ENCODE measurements around the gene DNAJC9. TPM values are rescaled to one million over a fixed set of nuclear protein-coding genes. Genes with fewer than 3 reads are reported as not detected.

Gene DNAJC9
- total and polyA plus RNA-seq, 11 donors: 5.8 to 11.6 (median 6.8) TPM

DNA sequence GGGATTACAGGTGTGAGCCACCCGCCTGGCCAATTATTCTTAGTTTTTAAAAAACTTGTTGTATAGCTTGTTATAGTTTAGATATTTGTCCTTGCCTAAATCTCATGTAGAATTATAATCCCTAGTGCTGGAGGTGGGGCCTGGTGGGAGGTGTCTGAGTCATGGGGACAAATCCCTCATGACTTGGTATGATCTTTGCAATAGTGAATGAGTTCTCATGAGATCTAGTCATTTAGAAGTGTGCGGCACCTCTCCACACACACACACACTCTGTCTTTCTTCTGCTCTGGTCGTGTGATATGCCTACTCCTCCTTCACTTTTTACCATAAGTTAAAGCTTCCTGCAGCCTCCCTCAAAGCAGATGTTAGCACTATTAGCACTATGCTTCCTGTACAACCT is 42.0 kb downstream of the DNAJC9 start:
- Histone ChIP-seq H3K36me3 (peaks cover 0 to 34% (median 19%) of the 10 kb centered on the region in 9 donors), H3K4me1 (peaks cover 0 to 6% (median 0%) of the 10 kb centered on the region in 12 donors), H3K4me3 (no peak overlapping the region), H3K9me3 (peaks cover 0 to 3% (median 0%) of the 10 kb centered on the region in 12 donors), H3K27ac (no peak overlapping the region), H3K27me3 (no peaks in the 10 kb centered on the region)
- ATAC-seq (no peak), DNase-seq (no peak)
- 90 to 99% (median 93%) methylated on average over 3 of the region's 3 CpGs for WGBS, 4 donors
- no peak for TF ChIP-seq CTCF (IDR thresholded peaks at IDR 0.05)
- TF ChIP-seq POLR2A (IDR thresholded peaks at IDR 0.05): no peak
- intact Hi-C loops (cut with DNase I): no loop called here

Other genes starting within 250 kb of the DNAJC9 start
- 10 to 100 TPM; 44.5 to 71.7 (median 54.2) TPM for gene P4HA1, start 150.4 kb downstream of the DNAJC9 start, total RNA-seq
- 10 to 100 TPM; 18.0 to 33.6 TPM for gene P4HA1, start 150.4 kb downstream of the DNAJC9 start, polyA plus RNA-seq
- gene NUDT13, start 136.8 kb downstream of the DNAJC9 start, total RNA-seq: 1 to 10 TPM; 2.1 to 5.7 (median 3.2) TPM
- 1 to 10 TPM; 1.8 to 5.8 TPM for gene NUDT13, start 136.8 kb downstream of the DNAJC9 start, polyA plus RNA-seq
- gene ECD, start 79.2 kb downstream of the DNAJC9 start, total RNA-seq: 10 to 100 TPM; 13.3 to 21.9 (median 18.4) TPM
- gene ECD, start 79.2 kb downstream of the DNAJC9 start, polyA plus RNA-seq: 1 to 10 TPM; 7.5 to 9.3 TPM
- gene FAM149B1, start 79.1 kb downstream of the DNAJC9 start, total RNA-seq: 10 to 100 TPM in 8 of 9 donors, 1 to 10 TPM in 1; 9.9 to 21.8 (median 17.8) TPM
- 10 to 100 TPM in 1 of 2 donors, 1 to 10 TPM in 1; 7.8 to 18.2 TPM for gene FAM149B1, start 79.1 kb downstream of the DNAJC9 start, polyA plus RNA-seq
- 100 to 1,000 TPM in 6 of 9 donors, 10 to 100 TPM in 3; 56.5 to 112 (median 101) TPM for gene MRPS16, start 5.4 kb upstream of the DNAJC9 start, total RNA-seq
- 10 to 100 TPM; 80.5 to 85.8 TPM for gene MRPS16, start 5.4 kb upstream of the DNAJC9 start, polyA plus RNA-seq
- 1 to 10 TPM in 6 of 9 donors, under 1 TPM in 3; 0.82 to 2.0 (median 1.6) TPM for gene CFAP70, start 111.6 kb upstream of the DNAJC9 start, total RNA-seq
- gene CFAP70, start 111.6 kb upstream of the DNAJC9 start, polyA plus RNA-seq: 1 to 10 TPM in 1 of 2 donors, under 1 TPM in 1; 0.22 to 1.4 TPM
- gene ANXA7, start 166.8 kb upstream of the DNAJC9 start, total RNA-seq: 100 to 1,000 TPM; 100 to 170 (median 126) TPM
- gene ANXA7, start 166.8 kb upstream of the DNAJC9 start, polyA plus RNA-seq: 10 to 100 TPM; 46.4 to 84.9 TPM
- gene MSS51, start 186.3 kb upstream of the DNAJC9 start, total RNA-seq: 10 to 100 TPM in 2 of 9 donors, 1 to 10 TPM in 6, under 1 TPM in 1; 0.50 to 12.9 (median 7.6) TPM
- gene MSS51, start 186.3 kb upstream of the DNAJC9 start, polyA plus RNA-seq: 1 to 10 TPM in 1 of 2 donors, under 1 TPM in 1; 0.90 to 3.3 TPM
- 10 to 100 TPM; 46.6 to 77.1 (median 65.0) TPM for gene PPP3CB, start 248.8 kb upstream of the DNAJC9 start, total RNA-seq
- 10 to 100 TPM; 29.0 to 49.3 TPM for gene PPP3CB, start 248.8 kb upstream of the DNAJC9 start, polyA plus RNA-seq

Data from heart left ventricle (tissue), 16 donors.